Fibroblast of peridontal ligament (primary cell): ENCODE results near the gene KDM4C.
"Not testable (repeated sequence)": the region's sequence is repeated elsewhere in the genome, so short reads cannot be mapped to it uniquely, and the experiment has no call there.

Source experiments
- DNase-seq: peaks from one replicate; pipeline ENCODE4 v3.0.0-alpha.2; 2010; ENCODE audit errors: extremely low read depth

Gene KDM4C

DNA sequence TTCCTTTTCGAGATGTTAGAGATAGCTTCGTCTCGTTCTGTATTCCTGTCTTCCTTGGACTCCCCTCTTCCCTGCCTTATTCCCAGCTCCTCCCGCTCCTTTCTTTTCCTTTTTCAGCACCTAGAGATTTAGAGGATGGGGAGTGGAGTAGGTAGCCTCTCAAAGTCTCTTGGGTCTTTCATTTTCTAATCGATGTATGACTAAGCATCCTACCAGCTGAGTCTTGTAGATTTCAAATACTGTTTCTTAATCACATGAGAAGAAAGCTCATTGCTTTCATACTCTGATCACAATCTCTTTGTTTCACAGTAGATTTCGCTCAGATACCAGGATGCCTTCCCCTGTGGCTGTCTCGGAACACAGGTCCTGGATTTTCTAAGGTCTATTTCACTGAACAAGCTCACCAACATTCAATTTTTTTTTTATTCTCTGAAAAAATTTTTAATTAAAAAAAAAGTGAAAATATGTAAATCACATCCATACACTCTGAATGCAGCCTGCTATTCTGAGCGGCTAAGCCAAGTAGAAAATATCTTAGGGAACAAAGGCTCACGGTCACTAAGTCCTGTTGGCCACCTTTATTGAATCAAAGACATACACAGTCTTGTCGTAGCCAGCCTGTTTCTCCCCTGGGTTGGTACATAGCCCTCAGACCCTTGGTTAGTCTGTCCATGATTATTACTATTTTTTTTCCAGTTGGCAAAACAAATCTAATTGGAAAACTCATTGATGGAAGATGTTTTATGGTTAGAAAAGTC is 413.8 kb downstream of the KDM4C start:
- no peak for DNase-seq

GRCh38 chr9:7172154-7173115 is 414.7 kb downstream of the KDM4C start:
- peak; percentile 35 for DNase-seq

- DNase-seq, result no peak
Measured at GRCh38 chr9:7173139-7173538, 415.4 kb downstream of the KDM4C start.

DNA sequence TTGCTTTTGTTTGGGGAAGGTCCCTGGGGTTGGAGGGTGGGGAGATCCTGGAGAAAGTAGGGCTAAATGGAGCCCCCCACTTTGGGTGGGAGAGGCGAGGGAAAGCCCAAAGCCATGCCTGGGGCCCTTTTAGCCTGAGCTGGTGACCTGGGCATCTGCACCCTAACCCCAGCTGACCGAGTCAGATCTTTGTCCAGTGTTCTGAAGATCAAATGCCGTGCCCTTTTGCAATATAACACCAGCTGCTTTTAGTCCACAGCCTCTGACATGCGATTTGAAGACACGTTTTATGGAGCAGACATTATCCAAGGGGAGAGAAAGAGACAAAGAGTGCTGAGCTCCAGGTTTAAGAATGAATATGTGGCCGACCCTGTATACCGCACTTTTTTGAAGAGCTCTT is 416.5 kb downstream of the KDM4C start:
- no peak for DNase-seq

GRCh38 chr9:7174884-7175283 is 417.1 kb downstream of the KDM4C start:
- DNase-seq, result no peak

- DNase-seq, result no peak
Measured at GRCh38 chr9:7176561-7176960, 418.8 kb downstream of the KDM4C start.

DNA sequence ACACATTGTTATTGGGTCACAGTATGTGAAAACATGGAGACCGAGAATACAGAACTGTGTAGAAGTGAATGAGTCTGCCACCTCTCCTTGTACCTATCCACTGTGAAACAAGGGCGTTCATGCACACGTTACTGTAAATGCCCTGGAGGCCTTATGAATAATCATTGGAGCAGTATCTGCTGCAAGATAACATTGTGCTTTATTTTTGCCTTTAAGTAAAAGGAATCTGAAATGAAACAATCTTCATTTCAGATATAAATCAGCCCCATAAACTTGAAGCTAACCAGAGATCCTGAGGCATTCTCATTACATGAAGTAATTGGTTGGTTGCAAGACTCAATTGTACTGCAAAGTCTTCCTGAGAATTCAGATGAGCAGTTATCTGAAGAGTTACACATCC is 419.6 kb downstream of the KDM4C start:
- DNase-seq, result no peak

GRCh38 chr9:7178729-7179128 is 421.0 kb downstream of the KDM4C start:
- DNase-seq, result no peak

DNA sequence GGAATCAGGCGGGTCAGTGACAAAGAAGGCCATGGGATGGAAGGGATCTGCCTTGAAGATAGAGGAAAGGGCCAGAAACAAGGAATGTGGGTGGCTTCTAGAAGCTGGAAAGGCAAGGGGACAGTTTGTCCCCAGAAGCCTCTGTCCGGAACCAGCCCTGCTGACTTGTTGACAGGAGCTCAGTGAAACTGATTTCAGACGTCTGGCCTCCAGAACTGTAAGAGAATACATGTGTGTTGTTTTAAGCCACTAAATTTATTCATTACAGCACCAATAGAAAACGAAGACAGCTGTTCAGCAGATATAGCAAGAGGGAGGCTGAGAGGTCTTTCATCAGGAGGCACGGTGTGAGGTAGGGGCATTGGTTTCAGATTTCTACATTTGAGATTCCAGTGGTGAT is 422.5 kb downstream of the KDM4C start:
- no peak for DNase-seq

- not testable (repeated sequence) for DNase-seq
Measured at GRCh38 chr9:7183139-7183538, 425.4 kb downstream of the KDM4C start.

DNA sequence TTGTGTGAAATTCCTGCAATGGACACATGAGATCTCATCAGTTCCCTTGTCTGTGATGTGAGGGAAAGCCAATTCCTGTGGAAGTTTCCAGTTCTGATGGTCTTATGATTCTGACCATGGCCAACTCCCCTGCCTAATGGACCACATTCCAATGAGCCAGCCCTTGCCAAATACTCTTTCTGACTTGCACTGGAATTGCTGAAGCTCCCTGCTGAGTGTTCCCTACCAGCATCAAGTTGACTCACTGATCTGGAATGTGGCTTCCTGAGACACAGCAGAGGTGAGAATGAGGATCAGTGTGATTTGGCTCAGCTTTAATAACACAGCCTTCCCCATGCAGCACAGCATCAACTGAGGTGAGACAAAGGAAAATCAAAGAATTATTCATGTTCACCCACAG is 427.8 kb downstream of the KDM4C start:
- DNase-seq, result peak; percentile 62

DNA sequence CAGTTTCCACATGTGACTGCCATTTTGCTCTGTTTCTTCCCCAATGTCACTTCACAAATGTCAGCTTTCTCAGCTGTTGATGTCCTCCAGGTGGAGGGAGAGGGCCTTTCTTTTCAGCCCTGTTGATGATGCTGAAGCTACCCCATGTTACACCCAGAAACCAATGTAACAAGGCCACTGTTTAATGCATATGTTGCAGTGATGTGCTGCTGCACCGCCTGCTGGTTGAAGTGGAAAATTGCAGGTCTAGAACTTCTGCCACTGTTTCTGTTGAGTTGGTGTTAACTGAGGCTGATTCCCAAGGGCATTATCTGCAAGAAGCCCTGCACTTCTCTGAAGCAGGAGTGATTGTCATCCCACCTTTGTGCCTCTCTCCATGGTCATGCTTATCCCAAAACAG is 428.4 kb downstream of the KDM4C start:
- DNase-seq, result no peak

- no peak for DNase-seq
Measured at GRCh38 chr9:7192266-7192665, 434.5 kb downstream of the KDM4C start.

GRCh38 chr9:7195526-7195925 is 437.8 kb downstream of the KDM4C start:
- no peak for DNase-seq

DNA sequence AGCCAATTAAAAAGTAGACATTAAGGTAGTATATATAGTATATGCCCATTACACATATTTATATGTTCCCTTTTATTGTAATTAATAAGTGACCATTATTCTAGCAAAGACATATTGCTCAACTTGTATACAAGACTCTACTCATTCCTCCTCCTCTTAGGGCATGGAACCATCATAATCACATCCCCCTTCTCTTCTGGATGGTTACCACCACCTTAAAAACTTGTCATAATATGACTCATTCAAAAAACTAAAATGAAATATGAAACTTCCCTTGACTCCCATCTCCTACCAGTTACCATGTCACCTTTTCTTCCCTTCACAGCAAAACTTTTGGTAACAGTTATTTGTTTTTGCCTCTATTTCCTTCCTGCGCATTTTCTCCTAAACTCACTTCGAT is 438.7 kb downstream of the KDM4C start:
- DNase-seq, result no peak

GRCh38 chr9:7201196-7201595 is 443.4 kb downstream of the KDM4C start:
- DNase-seq, result no peak

DNA sequence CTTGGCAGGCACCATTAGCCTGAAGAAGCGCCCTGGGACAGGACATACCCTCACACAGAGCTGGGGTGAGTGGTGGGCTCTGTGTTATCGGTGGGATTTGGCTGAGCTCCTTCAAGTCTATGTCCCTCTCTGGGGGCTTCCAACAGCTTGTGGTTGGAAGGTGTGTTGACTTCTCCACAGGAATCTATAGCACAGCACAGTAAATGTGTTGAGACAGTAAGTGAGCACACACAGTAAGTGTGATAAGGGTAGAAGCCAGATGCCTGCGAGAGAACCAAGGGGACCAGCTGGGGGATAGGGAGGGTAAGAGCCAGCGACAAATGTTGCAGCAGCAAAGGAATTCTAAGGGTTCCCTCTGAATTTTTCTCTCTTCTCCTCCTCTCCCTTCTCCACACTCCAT is 448.0 kb downstream of the KDM4C start:
- DNase-seq, result no peak

DNA sequence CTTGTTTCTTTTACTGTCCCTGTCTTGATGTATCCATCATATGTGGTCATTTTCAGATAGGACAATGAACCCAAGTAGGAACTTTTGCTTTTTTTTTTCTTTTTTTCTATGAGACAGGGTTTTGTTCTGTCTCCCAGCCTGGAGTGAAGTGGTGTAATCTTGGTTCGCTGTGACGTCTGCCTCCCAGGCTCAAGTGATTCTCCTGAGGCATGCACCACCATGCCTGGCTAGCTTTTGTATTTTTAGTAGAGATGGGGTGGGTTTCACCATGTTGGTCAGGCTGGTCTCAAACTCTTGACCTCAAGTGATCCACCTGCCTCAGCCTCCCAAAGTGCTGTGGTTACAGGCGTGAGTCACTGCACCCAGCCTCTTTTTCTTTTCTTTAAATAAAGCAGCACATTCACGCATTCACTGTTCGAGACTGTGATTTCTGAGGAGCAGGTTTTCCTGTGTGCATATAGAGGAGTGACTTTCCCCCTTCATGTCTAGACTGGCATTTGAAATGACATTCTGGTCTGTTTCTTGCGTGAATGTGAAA is 448.5 kb downstream of the KDM4C start:
- DNase-seq, result no peak

- DNase-seq, result no peak
Measured at GRCh38 chr9:7209016-7209715, 451.4 kb downstream of the KDM4C start.

DNA sequence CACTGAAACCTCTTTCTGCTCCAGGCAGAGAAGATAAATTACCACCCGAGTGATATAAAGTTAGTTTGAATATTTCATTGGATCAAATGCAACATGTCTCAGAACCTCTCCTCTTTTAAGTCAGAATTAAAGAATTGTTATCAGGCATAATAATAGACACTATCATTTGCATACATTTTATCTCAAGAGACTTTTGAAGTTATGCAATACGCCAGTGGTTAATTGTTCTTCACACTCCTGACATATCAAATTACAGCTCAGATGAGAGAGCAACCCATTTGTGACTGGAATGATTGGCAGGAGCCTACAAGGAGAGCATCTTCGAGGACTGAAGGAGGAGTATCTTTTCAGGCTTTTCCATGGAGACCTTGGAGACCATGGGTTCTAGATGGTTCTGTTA is 452.2 kb downstream of the KDM4C start:
- no peak for DNase-seq

DNA sequence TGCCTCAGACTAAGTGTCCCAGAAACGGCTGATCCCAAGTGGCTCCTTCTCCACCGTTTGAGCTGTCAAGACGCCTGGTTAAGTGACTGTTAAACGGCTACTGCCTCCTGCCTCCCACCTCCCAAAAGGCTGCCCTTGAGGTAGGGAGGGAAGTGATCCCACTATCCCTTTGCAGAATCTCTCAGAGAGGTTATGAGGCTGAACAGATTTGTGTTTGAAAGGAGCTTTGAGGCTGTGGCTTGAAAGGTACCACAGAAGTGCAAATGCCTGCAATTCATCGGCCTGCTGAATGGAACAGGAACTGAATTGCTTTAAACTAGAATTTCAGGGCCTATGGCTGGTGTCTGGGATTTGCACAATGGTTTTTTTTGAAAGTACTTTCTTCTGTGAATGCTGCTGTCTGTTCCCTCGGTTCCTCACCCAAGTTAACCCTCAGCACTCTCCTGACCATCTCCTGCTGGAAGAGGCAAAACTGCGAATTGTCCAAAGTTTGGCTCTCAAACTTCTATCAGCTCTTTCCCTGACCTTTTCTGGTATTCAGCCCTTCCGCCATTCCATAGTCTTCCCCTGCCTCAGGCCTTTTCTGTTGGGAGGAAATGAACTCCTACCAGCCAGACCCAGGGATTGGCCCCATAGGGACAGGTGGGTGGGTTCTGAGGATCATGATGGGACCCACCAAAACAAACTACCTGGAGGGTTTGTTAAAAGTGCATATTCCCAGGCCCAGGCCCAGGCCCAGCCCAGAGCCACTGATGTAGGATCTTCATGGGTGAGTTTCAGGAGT is 453.3 kb downstream of the KDM4C start:
- no peak for DNase-seq
